ENCODE data around the gene CALD1.

DNA sequence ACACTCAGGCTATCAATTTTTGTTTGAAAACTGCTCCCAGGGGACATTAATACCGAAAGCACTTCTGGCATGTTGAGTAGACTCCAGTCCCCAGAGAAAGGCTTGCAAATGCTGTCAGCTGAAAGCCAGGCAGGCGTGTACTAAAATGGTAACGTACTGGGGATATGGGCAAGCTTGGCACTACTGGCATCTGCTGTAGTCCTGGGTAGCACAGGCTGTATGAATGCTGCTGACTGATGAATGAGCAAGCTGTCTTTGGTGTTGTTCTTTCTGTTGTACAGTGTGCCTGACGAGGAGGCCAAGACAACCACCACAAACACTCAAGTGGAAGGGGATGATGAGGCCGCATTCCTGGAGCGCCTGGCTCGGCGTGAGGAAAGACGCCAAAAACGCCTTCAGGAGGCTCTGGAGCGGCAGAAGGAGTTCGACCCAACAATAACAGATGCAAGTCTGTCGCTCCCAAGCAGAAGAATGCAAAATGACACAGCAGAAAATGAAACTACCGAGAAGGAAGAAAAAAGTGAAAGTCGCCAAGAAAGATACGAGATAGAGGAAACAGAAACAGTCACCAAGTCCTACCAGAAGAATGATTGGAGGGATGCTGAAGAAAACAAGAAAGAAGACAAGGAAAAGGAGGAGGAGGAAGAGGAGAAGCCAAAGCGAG lies 153.4 kb downstream of the CALD1 start:
- TF ChIP-seq, protein P1, sequence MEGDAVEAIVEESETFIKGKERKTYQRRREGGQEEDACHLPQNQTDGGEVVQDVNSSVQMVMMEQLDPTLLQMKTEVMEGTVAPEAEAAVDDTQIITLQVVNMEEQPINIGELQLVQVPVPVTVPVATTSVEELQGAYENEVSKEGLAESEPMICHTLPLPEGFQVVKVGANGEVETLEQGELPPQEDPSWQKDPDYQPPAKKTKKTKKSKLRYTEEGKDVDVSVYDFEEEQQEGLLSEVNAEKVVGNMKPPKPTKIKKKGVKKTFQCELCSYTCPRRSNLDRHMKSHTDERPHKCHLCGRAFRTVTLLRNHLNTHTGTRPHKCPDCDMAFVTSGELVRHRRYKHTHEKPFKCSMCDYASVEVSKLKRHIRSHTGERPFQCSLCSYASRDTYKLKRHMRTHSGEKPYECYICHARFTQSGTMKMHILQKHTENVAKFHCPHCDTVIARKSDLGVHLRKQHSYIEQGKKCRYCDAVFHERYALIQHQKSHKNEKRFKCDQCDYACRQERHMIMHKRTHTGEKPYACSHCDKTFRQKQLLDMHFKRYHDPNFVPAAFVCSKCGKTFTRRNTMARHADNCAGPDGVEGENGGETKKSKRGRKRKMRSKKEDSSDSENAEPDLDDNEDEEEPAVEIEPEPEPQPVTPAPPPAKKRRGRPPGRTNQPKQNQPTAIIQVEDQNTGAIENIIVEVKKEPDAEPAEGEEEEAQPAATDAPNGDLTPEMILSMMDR (IDR thresholded peaks at IDR 0.05 in 8 of 11, conservative IDR thresholded peaks at IDR 0.05 in 3 of 11) = no peak
- TF ChIP-seq POLR2A (IDR thresholded peaks at IDR 0.05) (no peak), POLR2AphosphoS5 (IDR thresholded peaks at IDR 0.05) (peak in 2 of 3 donors; percentile 63 to 64)

All from spleen (tissue), 7 donors.